Adrenal gland (tissue), 12 donors: ENCODE measurements around the gene FLT3LG. TPM values are rescaled to one million over a fixed set of nuclear protein-coding genes. Genes with fewer than 3 reads are reported as not detected.

Source experiments
- DNase-seq, 7 donors: peaks; one replicate each; pipeline ENCODE4 v3.0.0-alpha.2; 2019 to 2020
- H3K27ac ChIP-seq, 5 donors: fragments of 200-600 bp; sonication (generic) in 4 of 5; 1 replicate in 3 of 5; 2 replicates in 2 of 5; pipeline versions ENCODE4 v1.5.1 to v1.8.0; 2016 to 2020; ENCODE audit warnings: mild to moderate bottlenecking in 1 of 5
- H3K27me3 ChIP-seq: fragments of 200-600 bp; 2 replicates; pipeline ENCODE4 v1.8.0; 2021
- H3K36me3 ChIP-seq, 2 donors: fragments of 200-600 bp; replicated peaks in 1 of 2; 1 replicate in 1 of 2; 2 replicates in 1 of 2; pipeline versions ENCODE4 v1.5.1 to v1.8.0; 2018 to 2022
- H3K4me1 ChIP-seq, 2 donors: fragments of 200-600 bp; replicated peaks in 1 of 2; 1 replicate in 1 of 2; 2 replicates in 1 of 2; pipeline versions ENCODE4 v1.5.1 to v1.8.0; 2018 to 2021
- H3K4me3 ChIP-seq, 4 donors: fragments of 200-600 bp; sonication (generic) in 3 of 4; one replicate each; pipeline ENCODE4 v1.5.1; 2016 to 2018
- H3K9me3 ChIP-seq, 3 donors: fragments of 200-600 bp; sonication (generic) in 1 of 3; replicated peaks in 1 of 3; 1 replicate in 2 of 3; 2 replicates in 1 of 3; pipeline versions ENCODE4 v1.5.1 to v1.8.0; 2016 to 2021
- POLR2A ChIP-seq, 2 donors: fragments of 450-650 bp; IDR thresholded peaks; one replicate each; pipeline ENCODE4 v1.6.1; 2017; ENCODE audit warnings: antibody characterized with exemption in 2 of 2, mild to moderate bottlenecking in 2 of 2, moderate library complexity in 1 of 2
- WGBS, 4 donors: extraction: QIAGEN DNeasy Blood & Tissue Kit in 2 of 4; methylation state at CpG; one replicate each; pipeline versions ENCODE4 v1.1.5 to v1.1.7; 2013 to 2017; 5-methylcytosine and 5-hydroxymethylcytosine counted together
- intact Hi-C, 2 donors: fragments of 100-400 bp; cut with DNase I; formaldehyde crosslinking; loops; one replicate each; pipeline versions ENCODE4 v1.14.1 to v1.15.0; 2022 to 2023
- polyA plus RNA-seq, 3 donors: library from polyadenylated mRNA; stranded (reverse); fragments of 200-250 nt in 2 of 3; fragments of 350-450 nt in 1 of 3; fragmentation: Illumina TruSeq in 1 of 3; extraction: RNeasy Lipid Tissue Mini Kit (QIAGEN cat#74804) in 1 of 3; gene quantifications; one replicate each; pipeline ENCODE4 v1.2.3, GENCODE V29; 2013 to 2014
- total RNA-seq, 9 donors: library from RNA; depleted of rRNA in 4 of 9; stranded (reverse); fragments of >200 nt in 4 of 9; fragments of 120-200 nt in 1 of 9; fragmentation: NEBNext Ultra II Directional in 1 of 9; extraction: Animal tissue kit (Norgen Biotek cat#: 25700) in 1 of 9; gene quantifications; one replicate each; pipeline versions ENCODE4 v1.1.0 to v1.2.4, GENCODE V29; 2013 to 2023
- TF ChIP-seq, protein P1 (sequence below), 6 experiments: fragments of 450-650 bp in 4 of 6; fragments of 200-600 bp in 2 of 6; sonication (generic) in 1 of 6; IDR thresholded peaks; 1 replicate in 5 of 6; 2 replicates in 1 of 6; pipeline versions ENCODE4 v1.5.1 to v1.8.0; 2016 to 2021; ENCODE audit warnings: antibody characterized with exemption in 6 of 6, mild to moderate bottlenecking in 2 of 6, moderate library complexity in 1 of 6
- donor health status: healthy with polysubstance abuse.
- donor health status: Bipolar disorder and iron deficiency.
- donor health status: DM: yes; HTN: yes; CAD: no.
- donor health status: DM: no; HTN: no; CAD: no.
- donor health status: DM: no; HTN: no; CAD: no.
- donor health status: DM: yes; HTN: yes; CAD: no.

The FLT3LG gene
- total and polyA plus RNA-seq, 12 donors: 1.2 to 33.8 (median 8.7) TPM

- no peak for DNase-seq
- WGBS, 4 donors: 89 to 93% (median 89%) methylated on average over 13 to 22 of the region's 22 CpGs
- intact Hi-C loops: no loop called here
- TF ChIP-seq POLR2A (IDR thresholded peaks at IDR 0.05): no peak
- TF ChIP-seq, protein P1, sequence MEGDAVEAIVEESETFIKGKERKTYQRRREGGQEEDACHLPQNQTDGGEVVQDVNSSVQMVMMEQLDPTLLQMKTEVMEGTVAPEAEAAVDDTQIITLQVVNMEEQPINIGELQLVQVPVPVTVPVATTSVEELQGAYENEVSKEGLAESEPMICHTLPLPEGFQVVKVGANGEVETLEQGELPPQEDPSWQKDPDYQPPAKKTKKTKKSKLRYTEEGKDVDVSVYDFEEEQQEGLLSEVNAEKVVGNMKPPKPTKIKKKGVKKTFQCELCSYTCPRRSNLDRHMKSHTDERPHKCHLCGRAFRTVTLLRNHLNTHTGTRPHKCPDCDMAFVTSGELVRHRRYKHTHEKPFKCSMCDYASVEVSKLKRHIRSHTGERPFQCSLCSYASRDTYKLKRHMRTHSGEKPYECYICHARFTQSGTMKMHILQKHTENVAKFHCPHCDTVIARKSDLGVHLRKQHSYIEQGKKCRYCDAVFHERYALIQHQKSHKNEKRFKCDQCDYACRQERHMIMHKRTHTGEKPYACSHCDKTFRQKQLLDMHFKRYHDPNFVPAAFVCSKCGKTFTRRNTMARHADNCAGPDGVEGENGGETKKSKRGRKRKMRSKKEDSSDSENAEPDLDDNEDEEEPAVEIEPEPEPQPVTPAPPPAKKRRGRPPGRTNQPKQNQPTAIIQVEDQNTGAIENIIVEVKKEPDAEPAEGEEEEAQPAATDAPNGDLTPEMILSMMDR (IDR thresholded peaks at IDR 0.05): no peak
- Histone ChIP-seq H3K27me3 (no peaks in the 10 kb centered on the region), H3K4me1 (peaks cover 0 to 6% of the 10 kb centered on the region in 2 donors), H3K9me3 (no peaks in the 10 kb centered on the region), H3K36me3 (peaks cover 0 to 8% of the 10 kb centered on the region in 2 donors), H3K4me3 (no peak overlapping the region), H3K27ac (no peak overlapping the region)
Measured at GRCh38 chr19:49524812-49525455, 50.9 kb downstream of the FLT3LG start.

DNA sequence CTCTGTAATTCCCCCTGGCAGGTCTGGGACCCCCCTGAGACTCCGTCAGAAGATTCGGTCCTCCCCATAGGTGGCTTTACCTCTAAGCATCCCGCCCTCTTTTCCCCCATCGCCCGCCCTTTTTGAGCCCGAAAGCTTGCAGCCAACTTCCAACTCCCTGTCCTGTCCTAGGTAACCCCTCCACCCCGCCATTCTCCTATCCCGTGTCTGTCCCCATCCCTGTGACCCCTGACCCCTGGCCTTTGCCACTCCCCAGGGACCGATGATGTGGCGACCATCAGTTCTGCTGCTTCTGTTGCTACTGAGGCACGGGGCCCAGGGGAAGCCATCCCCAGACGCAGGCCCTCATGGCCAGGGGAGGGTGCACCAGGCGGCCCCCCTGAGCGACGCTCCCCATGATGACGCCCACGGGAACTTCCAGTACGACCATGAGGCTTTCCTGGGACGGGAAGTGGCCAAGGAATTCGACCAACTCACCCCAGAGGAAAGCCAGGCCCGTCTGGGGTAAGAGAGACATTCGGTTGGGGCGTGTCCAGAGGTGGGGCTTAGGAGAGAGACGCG, 54.3 kb downstream of the FLT3LG start:
- peak overlapping the region in 2 of 5 donors; percentile 73 to 88 for H3K27ac ChIP-seq
- TF ChIP-seq, protein P1 (IDR thresholded peaks at IDR 0.05): no peak
- no peak for TF ChIP-seq POLR2A (IDR thresholded peaks at IDR 0.05)
- H3K4me3 ChIP-seq: peak overlapping the region in 2 of 4 donors; percentile 23 to 55
- 35 to 66% (median 50%) methylated on average over 20 to 25 of the region's 25 CpGs for WGBS, 4 donors
- H3K27me3 ChIP-seq: no peaks in the 10 kb centered on the region
- H3K4me1 ChIP-seq: peaks cover 6 to 8% of the 10 kb centered on the region in 2 donors
- no peaks in the 10 kb centered on the region for H3K9me3 ChIP-seq
- peak in 3 of 7 donors; percentile 31 to 53 (median 33) for DNase-seq
- H3K36me3 ChIP-seq: no peaks in the 10 kb centered on the region
- intact Hi-C loops: no loop called here

DNA sequence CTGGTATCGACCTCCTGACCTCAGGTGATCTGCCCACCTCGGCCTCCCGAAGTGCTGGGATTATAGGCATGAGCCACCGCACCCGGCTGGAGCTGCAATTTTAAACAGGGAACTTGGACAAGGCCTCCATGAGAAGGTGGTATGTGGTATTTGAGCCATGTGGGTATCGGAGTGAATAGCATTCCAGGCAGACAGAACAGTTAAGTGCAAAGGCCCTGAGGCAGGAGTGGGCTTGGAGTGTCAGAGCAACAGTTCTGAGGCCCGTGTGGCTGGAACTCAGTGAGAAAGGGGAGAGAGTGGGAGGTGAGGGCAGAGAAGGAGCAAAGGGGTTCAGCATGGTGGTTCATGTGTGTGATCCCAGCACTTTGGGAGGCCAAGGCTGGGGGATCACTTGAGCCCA, 56.7 kb downstream of the FLT3LG start:
- no peaks in the 10 kb centered on the region for H3K9me3 ChIP-seq
- H3K27me3 ChIP-seq: no peaks in the 10 kb centered on the region
- peaks cover 19 to 20% of the 10 kb centered on the region in 2 donors for H3K4me1 ChIP-seq
- no peak overlapping the region for H3K27ac ChIP-seq
- 90 to 94% (median 93%) methylated on average over 3 to 7 of the region's 7 CpGs for WGBS, 4 donors
- DNase-seq: no peak
- no peak for TF ChIP-seq POLR2A (IDR thresholded peaks at IDR 0.05)
- TF ChIP-seq, protein P1 (IDR thresholded peaks at IDR 0.05): no peak
- intact Hi-C loops: no loop called here
- no peaks in the 10 kb centered on the region for H3K36me3 ChIP-seq
- no peak overlapping the region for H3K4me3 ChIP-seq

DNA sequence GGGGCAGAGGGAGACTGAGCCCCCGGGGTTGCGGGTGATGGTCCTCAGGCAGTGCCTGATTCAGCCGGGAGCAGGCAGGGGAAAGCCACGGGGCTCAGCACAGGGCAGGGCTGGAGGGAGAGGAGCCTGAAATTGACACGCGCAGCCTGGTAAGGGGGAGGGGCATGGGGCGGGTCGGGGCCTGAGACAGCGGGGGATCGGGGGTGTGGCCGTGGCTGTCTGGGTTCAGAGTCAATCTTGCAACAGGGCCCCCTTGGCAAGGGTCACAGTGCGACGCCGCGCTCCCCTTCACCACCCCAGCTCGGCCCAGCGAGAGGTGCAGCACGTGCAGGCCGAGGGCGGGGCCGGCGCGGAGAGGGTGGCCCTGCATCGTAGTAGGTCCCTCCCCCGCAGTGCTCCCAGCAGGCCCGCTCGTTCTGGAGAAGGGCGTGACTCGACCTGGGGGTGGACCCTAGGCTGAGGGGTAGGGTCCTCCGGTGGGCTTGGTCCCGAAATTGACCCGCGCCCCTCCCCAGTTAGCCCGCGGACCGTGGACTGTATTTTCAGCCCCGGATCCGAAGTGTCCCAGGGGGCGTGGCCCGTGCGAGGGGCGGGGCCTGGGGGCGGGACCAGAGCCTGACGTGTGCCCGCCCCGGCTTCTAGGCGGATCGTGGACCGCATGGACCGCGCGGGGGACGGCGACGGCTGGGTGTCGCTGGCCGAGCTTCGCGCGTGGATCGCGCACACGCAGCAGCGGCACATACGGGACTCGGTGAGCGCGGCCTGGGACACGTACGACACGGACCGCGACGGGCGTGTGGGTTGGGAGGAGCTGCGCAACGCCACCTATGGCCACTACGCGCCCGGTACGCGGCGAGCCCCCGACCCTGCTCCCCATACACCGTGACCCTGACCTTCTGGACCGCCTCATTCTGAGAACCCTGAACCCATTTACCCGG, 59.8 kb downstream of the FLT3LG start:
- 3 to 10% (median 4%) methylated on average over 11 to 86 of the region's 87 CpGs for WGBS, 4 donors
- Histone ChIP-seq H3K9me3 (no peaks in the 10 kb centered on the region), H3K4me3 (peak overlapping the region in 2 of 4 donors; percentile 54 to 70), H3K36me3 (peaks cover 0 to 14% of the 10 kb centered on the region in 2 donors), H3K27ac (peak overlapping the region in 1 of 5 donors; percentile 4), H3K27me3 (no peaks in the 10 kb centered on the region), H3K4me1 (peaks cover 14 to 19% of the 10 kb centered on the region in 2 donors)
- TF ChIP-seq, protein P1 (IDR thresholded peaks at IDR 0.05): peak in 5 of 6 experiments; percentile 7 to 43 (median 25)
- TF ChIP-seq POLR2A (IDR thresholded peaks at IDR 0.05): no peak
- intact Hi-C loops: no loop called here
- peak; percentile 62 to 84 (median 79) for DNase-seq
